ENCODE measurements around the gene AMBN. TPM values are rescaled to one million over a fixed set of nuclear protein-coding genes. Genes with fewer than 3 reads are reported as not detected.

AMBN gene
- total RNA-seq, 1 experiment from 2014 or later = not detected

- CTCF ChIA-PET = no interaction called here
- in situ Hi-C loops (cut with HindIII; ENCODE audit: low pct_unique_long_range_greater_than_20kb, low sequenced_read_pairs) = no loop called here
These were observed 36.4 kb downstream of the AMBN start, which contains the start of gene ENAM for GRCh38 chr4:70628444-70628843. Gene ENAM (plus strand): TSS chr4:70628744. CDS start chr4:70629501, 757 bp downstream.

GRCh38 chr4:70629469-70630090 lies 37.5 kb downstream of the AMBN start:
- Histone ChIP-seq H3K4me3 (ENCODE audit: low read depth in 2 of 2, low read length in 2 of 2) (no peak overlapping the region), H3K36me3 (ENCODE audit: control insufficient read depth, insufficient read depth, low read length) (no peaks in the 10 kb centered on the region), H3K9me3 (ENCODE audit: control insufficient read depth, insufficient read depth, low read depth, low read length) (no peaks in the 10 kb centered on the region), H3K4me1 (ENCODE audit: control insufficient read depth, insufficient read depth, low read length) (no peaks in the 10 kb centered on the region), H3K27me3 (ENCODE audit: control insufficient read depth, insufficient read depth, low read length) (no peaks in the 10 kb centered on the region), H3K27ac (ENCODE audit: low read length) (no peak overlapping the region)
- intact Hi-C loops (cut with micrococcal nuclease; ENCODE audit: unreplicated experiment) = no loop called here
- POLR2A ChIA-PET = no interaction called here
- CTCF ChIA-PET = no interaction called here
- no TSS peak for BruUV-seq (replicated peaks)
- DNase-seq (ENCODE audit: low read depth, low spot score) = no peak
- ATAC-seq = no peak
- TF ChIP-seq SIN3A (IDR thresholded peaks at IDR 0.05; ENCODE audit: borderline replicate concordance, insufficient read depth, low read depth, low read length) (no peak), TCF7L2 (IDR thresholded peaks at IDR 0.05; ENCODE audit: low read depth, low read length) (no peak), REST (IDR thresholded peaks at IDR 0.05; ENCODE audit: insufficient read depth in 1 of 2, low read depth in 2 of 2, low read length in 1 of 2) (no peak)
- in situ Hi-C loops (cut with HindIII; ENCODE audit: low pct_unique_long_range_greater_than_20kb, low sequenced_read_pairs) = no loop called here

More at GRCh38 chr4:70628444-70628843, 36.4 kb downstream of the AMBN start, which contains the start of gene ENAM:
- Histone ChIP-seq H3K4me1 (ENCODE audit: control insufficient read depth, insufficient read depth, low read length) (no peaks in the 10 kb centered on the region), H3K36me3 (ENCODE audit: control insufficient read depth, insufficient read depth, low read length) (no peaks in the 10 kb centered on the region), H3K27ac (ENCODE audit: low read length) (no peak within 1 kb of the TSS), H3K27me3 (ENCODE audit: control insufficient read depth, insufficient read depth, low read length) (no peaks in the 10 kb centered on the region), H3K9me3 (ENCODE audit: control insufficient read depth, insufficient read depth, low read depth, low read length) (no peaks in the 10 kb centered on the region), H3K4me3 (ENCODE audit: low read depth in 2 of 2, low read length in 2 of 2) (no peak within 1 kb of the TSS)
- intact Hi-C loops (cut with micrococcal nuclease; ENCODE audit: unreplicated experiment) = no loop called here
- TF ChIP-seq SIN3A (IDR thresholded peaks at IDR 0.05; ENCODE audit: borderline replicate concordance, insufficient read depth, low read depth, low read length) (no peak), TCF7L2 (IDR thresholded peaks at IDR 0.05; ENCODE audit: low read depth, low read length) (no peak), CTCF (IDR thresholded peaks at IDR 0.05) (no peak), POLR2AphosphoS5 (IDR thresholded peaks at IDR 0.05; ENCODE audit: low read depth, low read length) (no peak), REST (IDR thresholded peaks at IDR 0.05; ENCODE audit: insufficient read depth in 1 of 2, low read depth in 2 of 2, low read length in 1 of 2) (no peak)
- POLR2A ChIA-PET = no interaction called here
- DNase-seq (ENCODE audit: low read depth, low spot score) = no peak
- no TSS peak for BruUV-seq (replicated peaks)
- ATAC-seq = no peak

All from Panc1 (cell line).